ENCODE results near the gene REX1BD.
A peak's percentile ranks its signal among the peaks of the same experiment; 100 is the strongest.

Gene REX1BD

DNA sequence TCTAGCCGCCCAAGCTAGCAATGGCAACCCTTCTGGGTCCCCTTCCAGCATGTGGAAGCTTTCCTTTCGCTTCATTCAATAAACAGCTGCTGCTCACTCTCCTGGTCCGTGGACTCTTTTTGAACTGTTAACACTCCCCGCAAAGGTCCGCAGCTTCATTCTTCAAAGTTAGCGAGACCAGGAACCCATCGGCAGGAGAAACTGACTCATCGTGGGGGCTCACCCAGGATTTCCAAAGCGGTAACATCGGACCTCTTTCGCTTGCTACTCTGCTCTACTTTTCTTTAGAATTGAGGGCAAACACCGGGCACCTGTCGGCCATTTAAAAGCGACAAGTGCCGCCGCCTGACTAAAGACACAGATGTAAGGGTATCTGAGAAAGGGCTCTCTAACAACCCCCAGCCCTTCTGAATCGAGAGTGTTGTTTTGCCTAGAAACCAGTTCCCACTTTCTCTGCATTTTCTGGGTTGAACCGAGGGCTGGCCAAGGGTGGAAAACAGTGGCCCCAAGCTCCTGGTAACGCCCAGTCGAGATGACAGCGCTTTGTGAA lies 11.2 kb upstream of the REX1BD start:
- no peak for DNase-seq (ENCODE audit: low read depth)
- no peak overlapping the region for H3K4me3 ChIP-seq (ENCODE audit: low read depth, low read length)
- TF ChIP-seq, protein P1, sequence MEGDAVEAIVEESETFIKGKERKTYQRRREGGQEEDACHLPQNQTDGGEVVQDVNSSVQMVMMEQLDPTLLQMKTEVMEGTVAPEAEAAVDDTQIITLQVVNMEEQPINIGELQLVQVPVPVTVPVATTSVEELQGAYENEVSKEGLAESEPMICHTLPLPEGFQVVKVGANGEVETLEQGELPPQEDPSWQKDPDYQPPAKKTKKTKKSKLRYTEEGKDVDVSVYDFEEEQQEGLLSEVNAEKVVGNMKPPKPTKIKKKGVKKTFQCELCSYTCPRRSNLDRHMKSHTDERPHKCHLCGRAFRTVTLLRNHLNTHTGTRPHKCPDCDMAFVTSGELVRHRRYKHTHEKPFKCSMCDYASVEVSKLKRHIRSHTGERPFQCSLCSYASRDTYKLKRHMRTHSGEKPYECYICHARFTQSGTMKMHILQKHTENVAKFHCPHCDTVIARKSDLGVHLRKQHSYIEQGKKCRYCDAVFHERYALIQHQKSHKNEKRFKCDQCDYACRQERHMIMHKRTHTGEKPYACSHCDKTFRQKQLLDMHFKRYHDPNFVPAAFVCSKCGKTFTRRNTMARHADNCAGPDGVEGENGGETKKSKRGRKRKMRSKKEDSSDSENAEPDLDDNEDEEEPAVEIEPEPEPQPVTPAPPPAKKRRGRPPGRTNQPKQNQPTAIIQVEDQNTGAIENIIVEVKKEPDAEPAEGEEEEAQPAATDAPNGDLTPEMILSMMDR (IDR thresholded peaks at IDR 0.05; ENCODE audit: control insufficient read depth, extremely low read depth, insufficient read depth), result no peak

DNA sequence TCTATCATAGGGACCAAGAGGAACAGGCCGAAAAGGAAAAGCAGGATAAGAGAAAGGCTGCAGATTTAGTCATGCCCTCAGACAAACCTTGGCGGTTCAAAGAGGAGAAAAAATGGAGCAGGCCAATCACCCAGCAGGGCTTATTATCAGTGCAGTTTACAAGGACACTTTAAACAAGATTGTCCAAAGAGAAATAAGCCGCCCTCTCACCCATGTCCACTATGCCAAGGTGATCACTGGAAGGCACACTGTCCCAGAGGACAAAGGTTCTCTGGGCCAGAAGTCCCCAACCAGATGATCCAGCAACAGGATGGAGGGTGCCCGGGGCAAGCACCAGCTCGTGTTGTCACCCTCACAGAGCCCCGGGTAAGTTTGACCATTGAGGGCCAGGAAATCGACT lies 8.3 kb upstream of the REX1BD start:
- DNase-seq (ENCODE audit: low read depth), result no peak
- TF ChIP-seq, protein P1 (IDR thresholded peaks at IDR 0.05; ENCODE audit: control insufficient read depth, extremely low read depth, insufficient read depth), result no peak
- no peak overlapping the region for H3K4me3 ChIP-seq (ENCODE audit: low read depth, low read length)

DNA sequence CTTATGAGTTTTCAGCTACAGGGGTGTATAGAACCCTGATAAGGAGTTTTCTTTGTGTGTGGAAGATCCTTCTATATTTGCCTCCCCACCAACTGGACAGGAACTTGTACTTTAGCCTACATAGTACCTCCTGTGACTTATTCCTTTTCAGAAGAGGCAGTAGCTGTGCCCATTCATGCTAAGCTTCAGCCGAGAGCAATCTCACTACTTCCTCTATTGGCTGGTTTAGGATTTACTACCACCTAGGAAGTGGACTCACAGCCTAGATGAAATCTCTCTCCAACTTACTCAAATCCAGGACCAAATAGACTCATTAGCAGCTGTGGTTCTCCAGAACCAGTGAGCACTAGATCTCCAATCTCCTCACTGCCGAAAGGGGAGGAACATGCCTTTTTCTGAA lies 2.3 kb upstream of the REX1BD start:
- no peak for DNase-seq (ENCODE audit: low read depth)
- no peak overlapping the region for H3K4me3 ChIP-seq (ENCODE audit: low read depth, low read length)
- TF ChIP-seq, protein P1 (IDR thresholded peaks at IDR 0.05; ENCODE audit: control insufficient read depth, extremely low read depth, insufficient read depth), result no peak

DNA sequence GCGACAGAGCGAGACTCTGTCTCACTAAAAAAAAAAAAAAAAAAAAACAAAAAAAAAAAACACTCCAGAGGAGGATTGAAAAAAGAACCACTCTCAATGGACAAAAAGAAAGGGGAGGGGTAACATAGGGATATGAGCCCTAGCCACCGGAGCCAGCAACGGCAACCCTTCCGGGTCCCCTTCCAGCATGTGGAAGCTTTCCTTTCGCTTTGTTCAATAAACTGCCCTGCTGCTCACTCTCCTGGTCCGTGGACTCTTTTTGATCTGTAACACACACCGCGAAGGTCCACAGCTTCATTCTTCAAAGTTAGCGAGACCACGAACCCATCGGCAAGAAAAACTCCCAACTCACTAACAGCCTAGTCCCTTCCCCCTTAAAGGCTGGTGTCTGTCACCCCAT lies 1.0 kb upstream of the REX1BD start:
- no peak for DNase-seq (ENCODE audit: low read depth)
- H3K4me3 ChIP-seq (ENCODE audit: low read depth, low read length), result no peak overlapping the region
- TF ChIP-seq, protein P1 (IDR thresholded peaks at IDR 0.05; ENCODE audit: control insufficient read depth, extremely low read depth, insufficient read depth), result no peak

DNA sequence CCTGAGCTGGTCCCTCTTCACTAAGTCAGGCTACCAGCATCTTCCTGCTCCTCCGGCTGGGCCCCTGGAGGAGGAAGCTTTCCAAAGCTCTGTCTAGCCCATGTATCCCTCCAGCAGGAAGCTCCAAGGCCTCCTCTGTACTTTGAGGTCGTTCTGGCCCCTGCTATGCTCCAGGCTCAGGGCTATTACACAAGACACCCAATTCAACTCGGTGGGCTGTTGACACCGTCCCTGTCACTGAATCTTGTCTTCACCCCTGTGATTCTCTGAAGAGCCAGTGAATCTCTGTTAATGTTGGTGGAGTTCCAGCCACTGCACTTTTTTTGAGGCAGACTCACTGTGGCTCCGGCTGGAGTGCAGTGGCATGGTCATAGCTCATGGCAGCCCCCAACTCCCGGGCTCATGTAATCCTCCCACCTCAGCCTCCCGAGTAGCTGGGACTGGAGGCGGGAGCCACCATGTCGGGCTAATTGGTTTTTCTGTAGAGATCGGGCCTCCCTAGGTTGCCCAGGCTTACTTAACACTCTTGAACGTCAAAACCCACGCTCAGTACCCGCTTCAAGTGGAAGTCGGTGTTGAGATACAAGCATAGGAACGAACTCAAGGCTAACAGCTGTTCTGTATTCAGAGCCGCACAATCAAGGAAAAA lies 512 bp upstream of the REX1BD start:
- peak overlapping the region; percentile 84 for H3K4me3 ChIP-seq (ENCODE audit: low read depth, low read length)
- TF ChIP-seq, protein P1 (IDR thresholded peaks at IDR 0.05; ENCODE audit: control insufficient read depth, extremely low read depth, insufficient read depth), result no peak
- no peak for DNase-seq (ENCODE audit: low read depth)

DNA sequence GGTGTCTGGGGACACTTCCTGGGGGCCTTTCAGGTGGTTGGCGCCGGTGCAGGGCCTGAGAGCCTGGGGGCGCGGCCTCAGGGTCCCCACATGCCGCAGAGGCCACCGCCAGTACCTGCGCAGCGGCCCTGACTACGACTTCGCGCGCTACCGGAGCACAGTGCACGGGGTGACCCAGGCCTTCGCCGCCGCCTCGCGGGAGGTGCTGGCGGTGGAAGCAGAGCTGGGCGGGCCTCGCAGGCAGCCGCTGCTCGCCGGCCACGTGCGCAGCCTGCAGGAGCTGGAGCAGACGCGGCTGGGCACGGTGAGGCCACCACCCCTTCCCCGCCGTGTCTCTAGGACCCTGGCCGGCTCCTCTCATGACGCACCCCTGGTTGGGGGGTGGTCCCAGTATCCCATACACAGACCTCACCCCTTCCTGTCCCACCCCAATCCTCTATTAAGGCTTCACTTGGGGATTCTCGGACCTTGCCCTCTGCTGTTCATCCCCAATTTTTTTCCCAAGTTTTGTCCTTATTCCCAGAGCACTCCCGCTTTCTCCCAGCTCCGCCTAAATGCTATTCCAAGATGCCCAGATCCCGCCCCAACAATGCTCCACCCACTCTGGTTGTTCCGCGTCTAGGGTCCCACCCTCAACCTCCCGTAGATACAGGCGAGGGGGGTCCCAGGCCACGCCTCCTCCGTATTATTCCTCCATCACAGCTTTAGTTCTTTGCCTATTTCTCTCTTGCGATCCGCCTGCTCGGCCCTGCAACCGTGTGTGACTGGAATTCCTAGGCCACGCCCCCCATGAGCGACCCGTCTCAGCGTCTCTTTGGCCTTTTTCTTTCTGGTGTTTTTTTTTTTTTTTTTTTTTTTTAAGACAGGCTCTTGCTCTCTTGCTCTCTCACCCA lies 1.0 kb downstream of the REX1BD start:
- TF ChIP-seq, protein P1 (IDR thresholded peaks at IDR 0.05; ENCODE audit: control insufficient read depth, extremely low read depth, insufficient read depth), result peak; percentile 39; the same call in 1 of the 2 replicates
- peak overlapping the region; percentile 84 for H3K4me3 ChIP-seq (ENCODE audit: low read depth, low read length)
- peak; percentile 30 for DNase-seq (ENCODE audit: low read depth)
